ENCODE results near the gene RSU1.

Gene RSU1

GRCh38 chr10:16741540-16741939 is 75.7 kb downstream of the RSU1 start:
- DNase-seq (ENCODE audit: low read depth in 2 of 2) = no peak

DNA sequence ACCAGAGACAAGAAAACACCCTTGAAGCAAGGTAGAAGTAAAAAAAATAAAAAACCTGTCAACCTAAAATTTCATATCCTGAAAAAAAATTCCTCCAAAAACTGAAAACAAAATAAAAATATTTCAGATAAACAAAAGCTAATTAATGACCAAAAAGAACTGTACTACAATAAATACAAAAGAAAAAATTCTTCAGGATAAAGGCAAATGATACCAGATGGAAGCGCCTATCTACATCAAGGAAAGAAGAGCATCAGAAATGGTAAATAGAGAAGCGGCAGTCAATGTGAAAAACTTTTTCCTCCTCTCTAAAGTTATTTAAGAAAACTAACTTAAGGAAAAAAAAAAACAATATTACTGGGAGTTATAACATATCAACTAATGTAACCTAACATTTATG is 79.8 kb downstream of the RSU1 start:
- no peak for DNase-seq (ENCODE audit: low read depth in 2 of 2)

DNA sequence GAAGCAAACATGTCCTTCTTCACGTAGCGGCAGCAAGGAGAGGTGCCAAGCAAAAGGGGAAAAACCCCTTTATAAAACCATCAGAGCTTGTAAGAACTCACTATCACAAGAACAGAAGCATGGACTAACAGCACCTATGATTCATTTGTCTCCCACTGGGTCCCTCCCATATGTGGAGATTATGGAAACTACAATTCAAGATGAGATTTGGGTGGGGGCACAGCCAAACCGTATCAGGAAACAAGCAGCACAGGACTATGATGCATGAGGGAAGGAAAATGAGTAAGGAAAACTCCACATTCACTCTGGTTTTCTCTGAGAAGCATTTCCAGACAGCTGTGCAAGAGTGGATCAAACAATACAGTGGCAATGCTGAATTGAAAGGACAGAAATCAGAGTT is 81.6 kb downstream of the RSU1 start:
- no peak for DNase-seq (ENCODE audit: low read depth in 2 of 2)

GRCh38 chr10:16732376-16732775 is 84.8 kb downstream of the RSU1 start:
- DNase-seq (ENCODE audit: low read depth in 2 of 2) = no peak

DNA sequence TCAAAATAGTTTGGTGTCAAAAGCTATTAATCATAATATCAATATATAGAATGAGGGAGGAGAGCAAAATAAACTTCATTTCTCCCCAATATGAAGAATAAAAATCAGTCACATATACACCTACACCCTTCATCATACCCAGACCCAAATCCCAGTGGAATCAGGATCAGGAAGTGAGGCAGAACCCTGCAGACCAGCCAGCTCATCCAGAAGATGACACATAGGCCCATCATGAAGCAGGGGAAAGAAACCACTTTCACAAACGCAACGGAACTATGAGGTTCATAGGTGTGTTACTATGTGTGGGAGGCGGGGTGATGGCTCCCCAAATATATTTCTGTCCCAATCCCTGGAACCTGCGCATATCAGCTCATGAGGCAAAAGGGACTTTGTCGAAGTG is 89.0 kb downstream of the RSU1 start:
- no peak for DNase-seq (ENCODE audit: low read depth in 2 of 2)

DNA sequence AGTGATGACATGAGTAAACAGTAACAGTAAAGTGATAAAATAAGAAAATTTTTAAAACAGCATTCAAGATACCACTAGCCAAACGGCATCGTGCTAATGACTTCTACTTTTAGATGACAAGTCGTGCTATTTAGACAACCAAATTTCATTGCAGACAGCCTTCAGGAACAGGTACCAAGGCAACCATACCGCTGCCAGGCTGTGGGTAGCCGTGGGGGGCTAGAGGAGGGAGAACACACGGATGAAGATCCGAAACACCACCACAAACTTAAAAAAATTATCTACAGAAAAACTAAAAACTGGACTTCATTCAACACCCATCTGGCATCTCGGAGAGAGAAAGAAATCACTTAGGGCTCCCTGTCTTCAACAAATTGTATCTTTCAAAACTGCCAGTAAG is 89.6 kb downstream of the RSU1 start:
- no peak for DNase-seq (ENCODE audit: low read depth in 2 of 2)

DNA sequence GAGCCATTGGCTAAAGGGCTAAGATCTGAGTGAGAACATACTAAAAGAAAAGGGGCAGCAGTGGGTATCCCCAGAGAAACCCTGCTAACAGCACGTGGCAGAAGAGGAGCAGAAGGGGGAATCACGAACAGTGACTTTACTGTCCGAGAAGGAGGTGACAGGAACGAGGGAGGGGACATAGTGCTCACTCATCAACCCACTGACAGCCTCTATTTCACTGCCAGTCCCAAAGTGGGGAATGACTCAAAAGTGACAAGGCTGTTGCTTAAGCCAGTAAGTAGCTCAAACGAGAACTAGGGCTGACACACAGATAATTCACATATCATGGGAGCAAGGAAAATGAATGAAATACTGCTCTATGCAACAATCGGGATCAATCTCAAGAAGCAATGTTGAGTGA is 92.7 kb downstream of the RSU1 start:
- DNase-seq (ENCODE audit: low read depth in 2 of 2) = no peak

GRCh38 chr10:16720812-16721211 is 96.4 kb downstream of the RSU1 start:
- DNase-seq (ENCODE audit: low read depth in 2 of 2) = no peak

GRCh38 chr10:16717622-16718395 is 99.4 kb downstream of the RSU1 start:
- DNase-seq (ENCODE audit: low read depth in 2 of 2) = no peak

DNA sequence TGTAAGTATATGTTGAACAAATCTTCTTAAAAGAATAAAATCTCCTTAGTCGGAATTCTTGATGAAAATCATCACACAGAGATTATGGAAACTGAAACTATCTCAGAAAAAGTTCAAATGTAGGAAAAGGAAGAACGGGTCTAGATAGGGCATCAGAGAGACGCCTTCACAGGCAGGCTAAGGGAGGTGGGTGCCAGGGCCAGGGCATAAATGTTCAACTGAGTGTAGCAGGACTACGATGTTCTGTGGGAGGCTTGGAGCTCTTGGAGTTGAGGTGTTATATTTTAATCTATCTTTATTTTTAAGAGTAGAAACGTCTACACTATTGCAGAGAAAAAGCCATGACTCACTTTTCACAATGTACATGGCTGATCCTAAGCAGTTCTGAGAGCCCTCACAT is 101.2 kb downstream of the RSU1 start:
- DNase-seq (ENCODE audit: low read depth in 2 of 2) = no peak

DNA sequence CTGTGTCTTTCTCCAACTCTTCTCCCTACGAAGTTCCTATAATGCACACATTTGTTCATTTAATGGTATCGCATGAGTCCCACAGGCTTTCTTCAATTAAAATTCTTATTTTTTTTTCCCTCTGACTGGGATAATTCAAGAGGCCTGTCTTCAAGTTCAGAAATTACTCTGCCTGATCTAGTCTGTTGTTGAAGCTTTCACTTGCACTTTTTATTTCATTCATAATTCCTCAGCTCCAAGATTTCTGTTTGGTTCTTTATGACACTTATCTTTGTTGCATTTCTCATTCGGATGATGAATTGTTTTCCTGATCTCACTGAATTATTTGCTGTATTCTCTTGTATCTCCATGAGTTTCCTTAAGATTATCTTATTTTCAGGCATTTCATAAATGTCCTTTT is 103.9 kb downstream of the RSU1 start:
- DNase-seq (ENCODE audit: low read depth in 2 of 2) = no peak

- no peak for DNase-seq (ENCODE audit: low read depth in 2 of 2)
These were observed 104.3 kb downstream of the RSU1 start for GRCh38 chr10:16712883-16713282.

DNA sequence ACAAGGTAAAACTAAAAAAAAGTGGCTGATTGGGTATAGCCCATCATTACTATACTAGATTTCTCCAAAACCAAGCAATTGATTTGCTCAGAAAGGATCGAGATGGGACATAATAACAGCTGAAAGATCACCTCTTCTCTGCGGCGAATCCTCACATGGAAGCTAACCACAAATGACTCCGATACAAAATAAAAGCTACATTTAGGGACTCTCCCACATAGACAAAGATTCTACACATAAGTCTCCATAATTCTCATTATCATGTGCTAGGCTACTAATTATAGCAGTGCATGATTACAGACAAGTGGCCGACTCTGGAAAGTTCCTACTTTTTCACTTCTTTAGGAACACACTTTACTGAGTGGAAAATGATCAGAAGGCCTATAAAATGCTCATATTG is 116.9 kb downstream of the RSU1 start:
- DNase-seq (ENCODE audit: low read depth in 2 of 2) = no peak

GRCh38 chr10:16699435-16700057 is 117.7 kb downstream of the RSU1 start:
- no peak for DNase-seq (ENCODE audit: low read depth in 2 of 2)

DNA sequence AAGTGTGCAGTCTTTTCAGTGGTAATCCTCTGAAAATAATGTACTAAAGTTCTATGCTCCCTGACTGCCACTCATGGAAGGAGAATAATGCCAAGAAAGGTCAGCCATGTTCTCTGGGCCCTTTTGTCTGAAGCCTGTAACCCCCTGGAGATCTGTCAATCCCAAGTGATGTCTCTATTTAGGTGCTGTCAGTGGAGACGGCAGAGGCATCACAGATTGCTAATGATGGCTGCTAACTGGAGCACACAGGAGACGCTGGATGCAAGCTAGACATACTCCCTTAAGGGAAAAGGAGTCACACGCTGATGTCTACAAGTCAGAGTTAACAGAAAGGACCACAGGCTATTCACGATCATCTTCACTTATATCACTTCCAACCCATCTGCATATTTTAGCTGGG is 118.8 kb downstream of the RSU1 start:
- DNase-seq (ENCODE audit: low read depth in 2 of 2) = no peak

GRCh38 chr10:16690417-16690816 is 126.8 kb downstream of the RSU1 start:
- no peak for DNase-seq (ENCODE audit: low read depth in 2 of 2)

DNA sequence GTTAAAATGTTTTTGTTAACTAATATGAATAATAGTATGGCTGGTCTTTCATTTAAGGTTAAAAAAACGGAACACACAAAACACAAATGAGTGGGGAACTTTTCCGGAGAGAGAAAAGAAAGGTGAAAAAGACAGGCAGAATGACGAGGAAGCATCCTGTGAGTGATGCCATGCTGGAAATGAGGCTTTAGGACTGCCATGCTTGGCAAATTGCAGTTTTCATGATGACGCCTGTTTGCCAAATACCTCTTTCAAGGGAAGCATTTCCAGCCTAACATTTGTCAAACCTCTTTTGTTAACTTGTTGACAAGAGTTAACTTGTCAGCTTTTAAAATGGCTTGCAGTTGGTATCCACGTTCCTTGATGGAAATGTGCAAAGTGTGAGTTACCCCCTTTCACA is 127.5 kb downstream of the RSU1 start:
- no peak for DNase-seq (ENCODE audit: low read depth in 2 of 2)

- no peak for DNase-seq (ENCODE audit: low read depth in 2 of 2)
These were observed 128.0 kb downstream of the RSU1 start for GRCh38 chr10:16689227-16689626.

DNA sequence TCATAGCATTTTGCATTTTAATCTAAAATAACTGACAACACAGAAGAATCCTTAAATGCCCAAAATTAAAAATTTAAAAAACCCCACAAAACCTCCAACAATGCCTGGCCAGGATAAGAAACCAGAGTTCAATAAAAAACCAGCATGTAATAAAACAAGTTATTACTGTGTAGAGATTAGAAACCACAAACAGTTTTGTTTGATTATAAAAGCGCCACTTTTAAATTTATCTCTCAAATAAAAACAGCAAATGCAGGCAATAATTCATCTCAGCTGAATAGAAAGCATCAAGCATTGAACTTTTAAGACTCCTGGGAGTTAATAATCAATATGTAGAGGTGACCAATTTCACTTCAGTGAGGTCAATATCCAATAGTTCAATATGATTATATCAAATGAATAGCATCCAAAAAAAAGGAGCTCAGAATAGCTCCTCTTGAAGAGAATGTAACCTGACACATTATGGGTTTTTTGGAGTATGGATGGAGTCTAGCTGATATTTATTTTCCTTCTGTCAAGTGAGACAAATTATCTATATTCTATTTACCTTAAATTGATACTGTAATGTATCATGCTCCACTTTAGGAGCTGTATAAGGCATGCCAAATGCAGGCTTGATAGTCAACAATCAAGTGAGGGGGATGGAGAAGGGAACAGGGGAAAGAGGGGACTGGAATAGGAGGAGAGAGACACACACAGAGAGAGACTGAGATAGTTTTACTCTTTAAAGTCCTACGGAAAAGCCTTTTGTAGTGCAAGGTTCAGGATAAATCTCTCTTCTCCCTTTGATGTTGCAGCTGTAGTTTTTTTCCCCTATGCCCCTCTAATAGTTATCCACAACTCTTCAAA is 130.9 kb downstream of the RSU1 start:
- DNase-seq (ENCODE audit: low read depth in 2 of 2) = no peak

- DNase-seq (ENCODE audit: low read depth in 2 of 2) = no peak
These were observed 131.7 kb downstream of the RSU1 start for GRCh38 chr10:16685551-16685950.

DNA sequence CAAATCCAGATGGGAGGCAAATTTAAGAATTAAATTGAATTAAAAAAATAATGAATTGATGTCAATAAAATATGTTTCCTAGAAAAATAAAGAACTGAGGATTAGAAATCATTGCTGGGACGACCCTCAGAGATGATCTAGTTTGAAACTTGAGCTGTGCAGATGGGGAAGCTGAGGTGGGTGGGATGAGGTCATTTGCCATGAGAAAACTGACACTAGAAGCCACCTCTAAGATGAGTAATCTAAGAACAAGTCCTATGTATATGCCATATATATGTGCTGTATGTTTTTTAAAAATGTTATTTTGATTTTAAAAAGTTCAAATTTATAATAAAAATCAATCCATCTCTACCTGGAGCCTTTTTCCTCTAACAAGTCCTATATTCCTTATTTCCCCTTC is 135.7 kb downstream of the RSU1 start:
- no peak for DNase-seq (ENCODE audit: low read depth in 2 of 2)

GRCh38 chr10:16679511-16679910 is 137.7 kb downstream of the RSU1 start:
- DNase-seq (ENCODE audit: low read depth in 2 of 2) = no peak

GRCh38 chr10:16675334-16675733 is 141.9 kb downstream of the RSU1 start:
- DNase-seq (ENCODE audit: low read depth in 2 of 2) = no peak
